ENCODE results near the gene COL5A1.

DNA sequence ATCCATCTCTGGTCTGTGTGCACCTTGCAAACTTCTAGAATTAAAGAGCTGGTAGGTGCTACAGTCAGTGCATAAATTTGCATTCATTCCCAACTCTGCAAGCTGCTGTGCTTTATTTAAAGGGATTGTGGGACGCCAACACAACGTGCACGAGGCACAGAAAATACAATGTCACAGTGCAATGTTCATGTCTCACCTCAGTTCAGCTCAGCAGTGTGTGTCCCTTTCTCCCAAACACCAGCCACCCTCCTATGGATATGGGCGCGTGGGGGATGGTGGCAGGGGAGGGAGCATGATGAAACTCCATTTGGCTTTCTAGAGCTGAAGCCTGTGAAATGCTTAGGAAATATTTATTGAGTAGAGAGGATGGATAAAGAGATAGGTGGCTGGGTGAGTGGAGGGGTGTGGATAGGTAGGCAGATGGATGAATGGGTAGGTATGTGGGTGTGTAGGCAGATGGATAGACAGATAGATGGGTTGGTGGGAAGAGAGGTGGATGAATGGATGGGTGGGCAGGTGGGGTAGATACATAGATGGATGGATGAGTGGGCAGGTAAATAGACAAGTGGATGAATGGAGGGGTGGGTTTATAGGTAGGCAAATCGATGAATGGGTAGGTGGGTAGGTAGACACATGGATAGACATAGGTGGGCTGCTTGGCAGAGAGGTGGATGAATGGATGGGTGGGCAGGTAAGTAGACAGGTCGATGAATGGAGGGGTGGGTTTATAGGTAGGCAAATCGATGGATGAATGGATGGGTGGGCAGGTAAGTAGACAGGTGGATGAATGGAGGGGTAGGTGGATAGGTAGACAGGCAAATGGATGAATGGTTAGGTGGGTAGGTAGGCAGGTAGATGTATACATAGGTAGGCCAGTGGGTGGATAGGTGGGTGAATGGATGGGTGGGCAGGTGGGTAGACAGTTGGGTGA, 146.3 kb downstream of the COL5A1 start:
- TF ChIP-seq YY1 (IDR thresholded peaks at IDR 0.05; ENCODE audit: low read depth): no peak
- no peak for TF ChIP-seq EGR1 (IDR thresholded peaks at IDR 0.05)
- TF ChIP-seq EP300 (IDR thresholded peaks at IDR 0.05; ENCODE audit: borderline replicate concordance): no peak

All from Ishikawa (cell line).